Measurements from ENCODE around the gene LSM3. TPM values are rescaled to one million over a fixed set of nuclear protein-coding genes. Genes with fewer than 3 reads are reported as not detected.

The LSM3 gene
- total RNA-seq (10 to 100 TPM; 13.5 to 16.5 (median 15.2) TPM), polyA plus RNA-seq (17.8 TPM)
- long read RNA-seq, donor 1, transcript LSM3-201 (4 exons, 3,815 nt): major isoform, 29 of 36 reads
- long read RNA-seq, donor 1, partial matches to known transcripts: 6 of 36 reads
- long read RNA-seq, donor 1, other reads (novel, unspliced or antisense): 1 of 36 reads
- long read RNA-seq, donor 2, transcript LSM3-201 (4 exons, 3,815 nt): major isoform, 26 of 41 reads
- long read RNA-seq, donor 2, partial matches to known transcripts: 14 of 41 reads
- long read RNA-seq, donor 2, other reads (novel, unspliced or antisense): 1 of 41 reads
- long read RNA-seq, donor 3, transcript LSM3-201 (4 exons, 3,815 nt): major isoform, 24 of 32 reads
- long read RNA-seq, donor 3, partial matches to known transcripts: 0 of 32 reads
- long read RNA-seq, donor 3, other reads (novel, unspliced or antisense): 8 of 32 reads
- long read RNA-seq, donor 4, transcript LSM3-201 (4 exons, 3,815 nt): major isoform, 30 of 37 reads
- long read RNA-seq, donor 4, partial matches to known transcripts: 7 of 37 reads
- long read RNA-seq, donor 4, other reads (novel, unspliced or antisense): 0 of 37 reads

DNA sequence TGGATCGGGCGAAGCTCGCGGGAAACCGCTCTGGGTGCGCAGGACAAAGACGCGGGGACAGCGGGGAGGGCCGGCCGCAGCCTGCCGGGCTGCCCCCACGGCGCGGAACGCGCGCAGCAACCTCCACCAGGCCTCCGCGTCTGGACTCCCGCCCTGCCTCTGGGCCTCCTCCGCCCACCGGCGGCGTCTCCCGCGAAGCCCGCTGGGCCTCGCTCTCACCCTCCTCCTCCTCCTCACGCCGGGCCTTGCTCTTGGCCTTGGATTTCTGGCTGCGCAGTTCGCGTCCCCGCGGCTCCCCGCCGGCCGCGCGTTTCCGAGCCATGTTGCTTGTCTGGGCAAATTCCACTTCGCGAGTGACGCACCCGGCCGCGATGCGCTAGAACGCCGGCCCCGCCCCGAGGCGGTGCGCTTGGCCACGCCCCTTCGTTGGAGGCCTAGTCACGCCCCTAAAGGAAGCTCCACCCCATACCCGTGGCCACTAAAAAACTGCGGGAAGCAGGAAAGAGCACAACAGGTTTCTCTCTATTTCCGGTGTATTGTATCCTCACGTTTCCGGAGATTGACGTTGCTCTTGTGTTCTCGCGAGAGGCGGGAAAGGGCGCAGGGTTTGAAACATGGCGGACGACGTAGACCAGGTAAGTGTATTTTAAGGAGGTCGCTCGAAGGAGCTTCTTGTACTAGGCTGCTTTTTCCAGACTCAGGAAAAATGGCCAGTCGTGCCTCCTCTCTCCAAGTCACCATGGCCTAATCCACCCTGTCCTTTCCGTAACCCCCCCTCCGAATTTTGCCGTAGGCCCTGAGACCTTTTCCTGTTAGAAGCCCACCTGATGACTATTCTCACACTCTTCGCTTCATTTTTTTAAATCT, at the start of gene LSM3, which contains the start of gene XPC:
LSM3 (plus strand) TSS at position 571 of the 867 bp plus-strand sequence; CDS start at position 615, 44 bp downstream.
XPC (minus strand) TSS at position 355 of the 867 bp plus-strand sequence; CDS start at position 322, 33 bp downstream.
- Histone ChIP-seq H3K4me1 (ENCODE audit: control insufficient read depth, insufficient read depth, low read length) (peaks cover 2% of the 10 kb centered on the region), H3K27me3 (ENCODE audit: control insufficient read depth, insufficient read depth) (no peaks in the 10 kb centered on the region), H3K27ac (ENCODE audit: low read length) (peak within 1 kb of the TSS; percentile 96), H3K4me3 (ENCODE audit: low read length) (peak within 1 kb of the TSS; percentile 91), H3K9me3 (ENCODE audit: control insufficient read depth, low read length) (no peaks in the 10 kb centered on the region)
- peak; percentile 99 to 100 for ATAC-seq
- peak; percentile 97 to 98 (median 98) for DNase-seq
- intact Hi-C loops (cut with DNase I): loop anchor here in 3 of 4 donors (2.0 to 10.0 kb wide), 3 partner anchors 51 to 876 kb away; partner anchors contain the start of genes TMEM43 (in 2 of the 3) and CHCHD4 (in 1 of the 3)
- WGBS: under 1% methylated on average over 78 of the region's 78 CpGs

DNA sequence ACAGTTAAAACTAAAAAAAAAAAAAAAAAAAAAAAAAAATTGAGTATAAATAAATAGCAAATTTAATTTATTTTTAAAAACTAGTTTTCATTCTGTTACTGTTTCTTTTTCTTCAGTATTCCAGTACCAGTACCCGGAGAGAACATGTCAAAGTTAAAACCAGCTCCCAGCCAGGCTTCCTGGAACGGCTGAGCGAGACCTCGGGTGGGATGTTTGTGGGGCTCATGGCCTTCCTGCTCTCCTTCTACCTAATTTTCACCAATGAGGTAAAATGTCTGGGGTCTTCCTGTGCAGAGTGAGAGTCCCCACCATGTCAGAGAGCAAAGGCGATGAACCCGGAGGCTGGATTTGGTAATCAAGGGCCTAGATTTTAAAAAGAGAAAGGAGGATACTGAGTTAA, 49.3 kb upstream of the LSM3 start:
- DNase-seq: no peak
- no peak overlapping the region for H3K27ac ChIP-seq (ENCODE audit: low read length)
- no peak for ATAC-seq
- 96% methylated on average over 6 of the region's 6 CpGs for WGBS
- no peaks in the 10 kb centered on the region for H3K27me3 ChIP-seq (ENCODE audit: control insufficient read depth, insufficient read depth)
- intact Hi-C loops (cut with DNase I): loop anchor here in 2 of 4 donors (5.0 to 10.0 kb wide), 2 partner anchors 48 to 234 kb away; partner anchors contain the start of genes LSM3 (in 1 of the 2) and XPC (in 1 of the 2)
- no peaks in the 10 kb centered on the region for H3K9me3 ChIP-seq (ENCODE audit: control insufficient read depth, low read length)
- H3K4me3 ChIP-seq (ENCODE audit: low read length): no peak overlapping the region
- H3K4me1 ChIP-seq (ENCODE audit: control insufficient read depth, insufficient read depth, low read length): peaks cover 17% of the 10 kb centered on the region

DNA sequence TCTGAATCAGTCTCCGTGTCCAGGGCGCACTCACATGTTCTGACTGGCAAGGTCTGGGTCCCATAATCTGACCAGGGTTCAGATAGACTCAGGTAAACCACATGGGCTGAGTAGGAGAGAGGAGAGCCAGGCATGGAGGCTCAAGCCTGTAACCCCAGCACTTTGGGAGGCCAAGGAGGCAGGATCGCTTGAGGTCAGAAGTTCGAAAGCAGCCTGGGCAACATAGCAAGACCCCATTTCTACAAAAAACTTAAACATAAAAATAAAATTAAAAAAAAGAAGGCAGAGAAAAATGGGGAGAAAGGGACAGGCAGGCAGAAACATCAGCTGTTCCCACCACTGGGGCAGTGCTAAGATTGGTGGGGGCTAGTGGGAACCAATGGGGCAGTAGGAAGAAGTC, 48.4 kb upstream of the LSM3 start:
- intact Hi-C loops (cut with DNase I): no loop called here

DNA sequence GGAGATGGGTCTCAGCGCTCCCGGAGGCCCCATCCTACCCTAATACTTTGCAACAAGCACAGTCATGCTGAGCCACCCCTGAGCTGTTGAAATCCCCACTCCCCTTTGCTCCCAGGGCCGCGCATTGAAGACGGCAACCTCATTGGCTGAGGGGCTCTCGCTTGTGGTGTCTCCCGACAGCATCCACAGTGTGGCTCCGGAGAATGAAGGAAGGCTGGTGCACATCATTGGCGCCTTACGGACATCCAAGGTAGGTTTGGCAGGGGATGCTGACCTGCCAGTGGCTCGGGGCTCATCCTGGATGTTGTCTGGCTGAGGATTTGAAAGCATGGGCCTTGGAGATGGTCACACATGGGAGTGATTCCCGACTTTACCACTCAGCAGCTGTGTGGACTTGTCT, 47.9 kb upstream of the LSM3 start:
- no peaks in the 10 kb centered on the region for H3K9me3 ChIP-seq (ENCODE audit: control insufficient read depth, low read length)
- intact Hi-C loops (cut with DNase I): no loop called here
- peaks cover 17% of the 10 kb centered on the region for H3K4me1 ChIP-seq (ENCODE audit: control insufficient read depth, insufficient read depth, low read length)
- no peak overlapping the region for H3K4me3 ChIP-seq (ENCODE audit: low read length)
- WGBS: 98% methylated on average over 12 of the region's 12 CpGs
- ATAC-seq (no peak), DNase-seq (peak in 1 of 3 donors; percentile 41)
- H3K27ac ChIP-seq (ENCODE audit: low read length): no peak overlapping the region
- H3K27me3 ChIP-seq (ENCODE audit: control insufficient read depth, insufficient read depth): no peaks in the 10 kb centered on the region

More for the DNA sequence above, 48.4 kb upstream of the LSM3 start:
- Histone ChIP-seq H3K27ac (ENCODE audit: low read length) (no peak overlapping the region), H3K9me3 (ENCODE audit: control insufficient read depth, low read length) (no peaks in the 10 kb centered on the region), H3K4me1 (ENCODE audit: control insufficient read depth, insufficient read depth, low read length) (peaks cover 17% of the 10 kb centered on the region), H3K4me3 (ENCODE audit: low read length) (no peak overlapping the region), H3K27me3 (ENCODE audit: control insufficient read depth, insufficient read depth) (no peaks in the 10 kb centered on the region)
- ATAC-seq (no peak), DNase-seq (no peak)
- 96% methylated on average over 4 of the region's 4 CpGs for WGBS

DNA sequence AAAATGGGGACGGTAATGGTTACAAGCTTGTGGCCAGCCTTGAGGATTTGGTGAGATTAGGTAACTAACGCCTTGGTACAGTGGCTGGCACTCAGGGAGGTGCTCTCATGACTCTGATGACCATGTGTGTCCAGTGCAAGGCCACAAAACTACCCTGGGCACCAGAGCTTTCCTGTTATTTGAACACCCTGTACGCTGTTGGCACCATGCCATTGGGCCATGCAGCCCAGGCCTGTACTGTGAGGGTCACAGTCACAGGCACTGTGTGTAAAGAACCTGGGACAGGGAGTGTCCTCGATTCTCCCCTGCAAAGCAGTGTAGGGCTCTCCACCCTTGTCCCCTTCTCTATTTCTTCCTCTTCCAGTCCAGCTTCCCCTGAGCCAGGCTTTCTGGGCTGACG, 47.5 kb upstream of the LSM3 start:
- no peak for ATAC-seq
- Histone ChIP-seq H3K27me3 (ENCODE audit: control insufficient read depth, insufficient read depth) (no peaks in the 10 kb centered on the region), H3K9me3 (ENCODE audit: control insufficient read depth, low read length) (no peaks in the 10 kb centered on the region), H3K27ac (ENCODE audit: low read length) (no peak overlapping the region), H3K4me3 (ENCODE audit: low read length) (no peak overlapping the region), H3K4me1 (ENCODE audit: control insufficient read depth, insufficient read depth, low read length) (peaks cover 16% of the 10 kb centered on the region)
- DNase-seq: peak in 1 of 3 donors; percentile 35
- intact Hi-C loops (cut with DNase I): no loop called here
- 76% methylated on average over 5 of the region's 5 CpGs for WGBS

DNA sequence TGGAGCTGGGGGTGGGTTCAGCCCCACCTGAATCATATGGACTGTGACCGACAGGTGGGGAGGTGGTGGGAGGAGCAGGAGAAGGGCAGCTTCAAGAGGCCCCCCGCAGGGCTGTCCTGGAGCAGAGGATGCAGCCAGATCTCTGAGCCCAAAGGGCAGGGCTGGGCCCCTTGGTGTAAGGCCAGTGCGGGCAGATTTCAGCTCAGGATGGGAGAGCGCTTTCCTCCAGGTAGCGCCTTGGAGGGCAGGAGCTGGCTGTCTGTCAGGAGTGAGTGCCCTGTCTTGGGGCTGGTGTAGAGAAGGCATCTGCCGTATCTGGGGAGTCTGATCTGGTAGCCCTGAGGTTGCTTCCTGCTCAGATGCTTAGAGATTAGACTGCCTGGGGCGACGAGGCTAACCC, 46.5 kb upstream of the LSM3 start:
- Histone ChIP-seq H3K27me3 (ENCODE audit: control insufficient read depth, insufficient read depth) (no peaks in the 10 kb centered on the region), H3K4me3 (ENCODE audit: low read length) (no peak overlapping the region), H3K4me1 (ENCODE audit: control insufficient read depth, insufficient read depth, low read length) (peaks cover 12% of the 10 kb centered on the region), H3K27ac (ENCODE audit: low read length) (no peak overlapping the region), H3K9me3 (ENCODE audit: control insufficient read depth, low read length) (no peaks in the 10 kb centered on the region)
- WGBS: 93% methylated on average over 8 of the region's 8 CpGs
- DNase-seq: peak in 1 of 3 donors; percentile 33
- intact Hi-C loops (cut with DNase I): no loop called here
- ATAC-seq: no peak

DNA sequence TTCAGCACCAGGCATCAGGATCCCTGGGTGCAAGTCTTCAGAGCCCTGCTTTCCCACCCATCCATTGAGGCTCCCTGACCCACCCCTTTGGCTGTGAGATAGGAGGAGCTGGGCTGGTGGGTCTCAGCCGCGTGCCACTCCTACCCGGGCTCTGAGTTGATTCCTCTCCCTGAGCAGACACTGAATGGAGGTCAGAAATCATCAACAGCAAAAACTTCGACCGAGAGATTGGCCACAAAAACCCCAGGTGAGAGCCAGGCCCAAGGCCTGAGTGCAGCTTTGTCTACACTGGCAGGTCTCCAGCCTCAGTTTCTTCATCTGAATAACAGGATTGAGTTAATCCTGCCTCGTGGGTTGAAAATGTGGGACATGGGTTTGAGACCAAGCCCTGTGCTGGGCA, 45.9 kb upstream of the LSM3 start:
- WGBS: 96% methylated on average over 6 of the region's 6 CpGs
- ATAC-seq: no peak

DNA sequence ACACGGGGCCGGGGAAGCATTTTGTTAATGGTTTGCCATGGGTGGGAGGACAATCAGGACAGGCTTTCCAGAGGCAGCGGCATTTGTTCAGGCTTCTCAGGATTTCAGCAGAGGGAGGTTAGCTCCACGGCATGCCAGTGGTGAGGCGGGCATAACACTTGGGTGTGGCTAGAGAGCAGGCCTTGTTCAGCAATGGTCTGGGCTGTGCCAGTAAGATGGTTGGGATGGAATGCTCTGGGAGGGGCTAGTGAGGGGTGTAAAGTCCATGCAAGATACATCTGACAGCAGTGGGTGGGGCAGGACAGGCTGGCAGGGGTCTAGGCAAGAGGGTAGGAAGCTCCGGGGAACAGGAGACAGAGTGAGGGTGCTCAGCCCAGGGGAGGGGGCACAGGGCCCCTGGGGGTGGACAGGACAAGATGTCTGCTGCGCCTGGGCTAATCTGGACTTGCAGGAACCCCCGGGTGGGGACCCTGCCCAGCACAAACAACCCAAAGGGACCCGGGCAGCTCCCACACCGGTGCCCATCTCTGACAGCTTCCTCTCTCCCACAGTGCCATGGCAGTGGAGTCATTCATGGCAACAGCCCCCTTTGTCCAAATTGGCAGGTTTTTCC, 45.3 kb upstream of the LSM3 start:
- intact Hi-C loops (cut with DNase I): no loop called here
- WGBS: 91% methylated on average over 10 of the region's 10 CpGs
- Histone ChIP-seq H3K27me3 (ENCODE audit: control insufficient read depth, insufficient read depth) (no peaks in the 10 kb centered on the region), H3K9me3 (ENCODE audit: control insufficient read depth, low read length) (no peaks in the 10 kb centered on the region), H3K27ac (ENCODE audit: low read length) (no peak overlapping the region), H3K4me3 (ENCODE audit: low read length) (no peak overlapping the region), H3K4me1 (ENCODE audit: control insufficient read depth, insufficient read depth, low read length) (peaks cover 3% of the 10 kb centered on the region)
- no peak for ATAC-seq
- DNase-seq: peak in 1 of 3 donors; percentile 40

More for the DNA sequence above, 45.9 kb upstream of the LSM3 start:
- H3K4me3 ChIP-seq (ENCODE audit: low read length): no peak overlapping the region
- no peaks in the 10 kb centered on the region for H3K9me3 ChIP-seq (ENCODE audit: control insufficient read depth, low read length)
- H3K4me1 ChIP-seq (ENCODE audit: control insufficient read depth, insufficient read depth, low read length): peaks cover 6% of the 10 kb centered on the region
- no peak for DNase-seq
- intact Hi-C loops (cut with DNase I): no loop called here
- H3K27ac ChIP-seq (ENCODE audit: low read length): no peak overlapping the region
- H3K27me3 ChIP-seq (ENCODE audit: control insufficient read depth, insufficient read depth): no peaks in the 10 kb centered on the region

DNA sequence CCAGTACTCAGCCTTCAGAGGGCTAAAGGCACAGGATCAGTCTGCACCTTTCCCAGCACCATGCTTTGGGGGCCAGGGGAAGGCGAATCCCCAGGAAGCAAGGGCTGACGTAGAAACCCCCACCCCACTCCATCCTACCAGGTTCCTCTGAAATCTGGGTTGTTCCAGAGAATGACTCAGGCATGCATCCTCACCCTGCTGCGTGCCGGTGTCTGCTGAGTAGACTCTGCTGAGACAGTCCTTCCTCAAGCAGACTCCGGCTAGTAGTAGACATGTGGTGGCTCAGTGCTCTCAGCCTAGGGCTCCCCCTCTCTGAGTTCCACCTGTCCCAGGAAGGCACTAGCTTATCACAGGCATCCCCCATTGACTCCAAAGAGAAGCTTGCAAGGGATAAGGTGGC, 44.7 kb upstream of the LSM3 start:
- H3K27ac ChIP-seq (ENCODE audit: low read length): no peak overlapping the region
- no peaks in the 10 kb centered on the region for H3K27me3 ChIP-seq (ENCODE audit: control insufficient read depth, insufficient read depth)
- peaks cover 3% of the 10 kb centered on the region for H3K4me1 ChIP-seq (ENCODE audit: control insufficient read depth, insufficient read depth, low read length)
- WGBS: 97% methylated on average over 5 of the region's 5 CpGs
- no peak for DNase-seq
- intact Hi-C loops (cut with DNase I): no loop called here
- ATAC-seq: no peak
- H3K9me3 ChIP-seq (ENCODE audit: control insufficient read depth, low read length): no peaks in the 10 kb centered on the region
- no peak overlapping the region for H3K4me3 ChIP-seq (ENCODE audit: low read length)

DNA sequence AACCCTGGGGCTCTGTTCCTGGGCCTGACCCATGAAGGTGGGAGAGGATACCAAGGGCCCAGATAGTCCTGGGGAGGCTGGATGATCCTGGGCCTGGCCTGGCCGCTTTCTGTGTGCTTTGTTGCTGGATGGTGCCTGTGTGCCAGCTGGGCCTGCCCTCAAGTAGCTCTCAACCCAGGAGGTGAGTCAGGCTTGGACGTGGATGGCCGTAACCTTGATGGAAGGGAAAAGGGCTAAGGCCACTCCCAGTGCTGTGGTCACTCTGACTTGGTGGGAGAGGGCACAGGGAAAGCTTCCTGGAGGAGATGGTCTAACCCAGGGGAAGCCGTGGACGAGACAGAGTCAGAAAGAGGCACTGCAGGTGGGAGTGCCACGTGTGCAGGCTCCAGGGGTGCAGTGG, 44.3 kb upstream of the LSM3 start:
- Histone ChIP-seq H3K4me3 (ENCODE audit: low read length) (no peak overlapping the region), H3K27me3 (ENCODE audit: control insufficient read depth, insufficient read depth) (no peaks in the 10 kb centered on the region), H3K9me3 (ENCODE audit: control insufficient read depth, low read length) (no peaks in the 10 kb centered on the region), H3K27ac (ENCODE audit: low read length) (no peak overlapping the region), H3K4me1 (ENCODE audit: control insufficient read depth, insufficient read depth, low read length) (peaks cover 3% of the 10 kb centered on the region)
- DNase-seq (peak in 1 of 3 donors; percentile 20), ATAC-seq (no peak)
- WGBS: 92% methylated on average over 6 of the region's 6 CpGs
- intact Hi-C loops (cut with DNase I): no loop called here

All from right cardiac atrium (tissue), 5 donors.